Left renal cortex interstitium (tissue), 4 donors: ENCODE data around the gene SLFNL1. TPM values are rescaled to one million over a fixed set of nuclear protein-coding genes. Genes with fewer than 3 reads are reported as not detected.

ENCODE experiments used
- DNase-seq, 4 donors: peaks; one replicate each; pipeline ENCODE4 v3.0.0-alpha.2; 2013; ENCODE audit warnings: low read depth in 4 of 4, low spot score in 2 of 4, missing footprints in 1 of 4
- polyA plus RNA-seq, 4 donors: library from polyadenylated mRNA; unstranded; fragments of 120-200 nt; gene quantifications; one replicate each; pipeline ENCODE4 v1.2.1, GENCODE V29; 2013; ENCODE audit not compliant: insufficient read length in 4 of 4

Gene SLFNL1
- polyA plus RNA-seq, 4 donors: 0.24 to 1.2 (median 0.54) TPM

GRCh38 chr1:40987439-40988276 is 33.9 kb downstream of the SLFNL1 start:
- no peak for DNase-seq

- no peak for DNase-seq
These were observed 34.6 kb downstream of the SLFNL1 start for GRCh38 chr1:40986956-40987355.

- DNase-seq: no peak
These were observed 35.2 kb downstream of the SLFNL1 start for GRCh38 chr1:40986328-40986783.

- no peak for DNase-seq
These were observed 35.6 kb downstream of the SLFNL1 start for GRCh38 chr1:40985875-40986274.

- no peak for DNase-seq
These were observed 36.4 kb downstream of the SLFNL1 start for GRCh38 chr1:40985161-40985560.

- no peak for DNase-seq
These were observed 37.0 kb downstream of the SLFNL1 start for GRCh38 chr1:40984531-40984930.

- DNase-seq: no peak
These were observed 37.5 kb downstream of the SLFNL1 start for GRCh38 chr1:40984066-40984465.

GRCh38 chr1:40983286-40983685 is 38.2 kb downstream of the SLFNL1 start:
- DNase-seq: no peak

- no peak for DNase-seq
These were observed 38.8 kb downstream of the SLFNL1 start for GRCh38 chr1:40982721-40983120.

GRCh38 chr1:40981691-40982448 is 39.7 kb downstream of the SLFNL1 start:
- no peak for DNase-seq

GRCh38 chr1:40980453-40981121 is 40.9 kb downstream of the SLFNL1 start:
- DNase-seq: no peak

GRCh38 chr1:40980068-40980452 is 41.5 kb downstream of the SLFNL1 start:
- DNase-seq: no peak

GRCh38 chr1:40979241-40980067 is 42.1 kb downstream of the SLFNL1 start, which contains the start of gene CTPS1:
Gene CTPS1 (plus strand): TSS chr1:40979696. CDS start chr1:40983291, 3,595 bp downstream.
- DNase-seq: peak; percentile 82 to 89 (median 88)

- DNase-seq: no peak
These were observed 42.7 kb downstream of the SLFNL1 start for GRCh38 chr1:40978886-40979240.

- no peak for DNase-seq
These were observed 43.8 kb downstream of the SLFNL1 start for GRCh38 chr1:40977716-40978115.

GRCh38 chr1:40976952-40977690 is 44.4 kb downstream of the SLFNL1 start:
- DNase-seq: no peak

GRCh38 chr1:40974945-40975344 is 46.6 kb downstream of the SLFNL1 start:
- no peak for DNase-seq

GRCh38 chr1:40973912-40974311 is 47.6 kb downstream of the SLFNL1 start:
- DNase-seq: no peak

- no peak for DNase-seq
These were observed 49.6 kb downstream of the SLFNL1 start for GRCh38 chr1:40971966-40972365.

GRCh38 chr1:40969445-40969844 is 52.1 kb downstream of the SLFNL1 start:
- DNase-seq: no peak
